NCI-H82 (cell line): ENCODE measurements around the gene PJVK.
A peak's percentile ranks its signal among the peaks of the same experiment; 100 is the strongest.

Experiments
- DNase-seq: peaks from one replicate; lab custom pipeline; 2025; lab: John Stamatoyannopoulos, UW

PJVK gene

DNA sequence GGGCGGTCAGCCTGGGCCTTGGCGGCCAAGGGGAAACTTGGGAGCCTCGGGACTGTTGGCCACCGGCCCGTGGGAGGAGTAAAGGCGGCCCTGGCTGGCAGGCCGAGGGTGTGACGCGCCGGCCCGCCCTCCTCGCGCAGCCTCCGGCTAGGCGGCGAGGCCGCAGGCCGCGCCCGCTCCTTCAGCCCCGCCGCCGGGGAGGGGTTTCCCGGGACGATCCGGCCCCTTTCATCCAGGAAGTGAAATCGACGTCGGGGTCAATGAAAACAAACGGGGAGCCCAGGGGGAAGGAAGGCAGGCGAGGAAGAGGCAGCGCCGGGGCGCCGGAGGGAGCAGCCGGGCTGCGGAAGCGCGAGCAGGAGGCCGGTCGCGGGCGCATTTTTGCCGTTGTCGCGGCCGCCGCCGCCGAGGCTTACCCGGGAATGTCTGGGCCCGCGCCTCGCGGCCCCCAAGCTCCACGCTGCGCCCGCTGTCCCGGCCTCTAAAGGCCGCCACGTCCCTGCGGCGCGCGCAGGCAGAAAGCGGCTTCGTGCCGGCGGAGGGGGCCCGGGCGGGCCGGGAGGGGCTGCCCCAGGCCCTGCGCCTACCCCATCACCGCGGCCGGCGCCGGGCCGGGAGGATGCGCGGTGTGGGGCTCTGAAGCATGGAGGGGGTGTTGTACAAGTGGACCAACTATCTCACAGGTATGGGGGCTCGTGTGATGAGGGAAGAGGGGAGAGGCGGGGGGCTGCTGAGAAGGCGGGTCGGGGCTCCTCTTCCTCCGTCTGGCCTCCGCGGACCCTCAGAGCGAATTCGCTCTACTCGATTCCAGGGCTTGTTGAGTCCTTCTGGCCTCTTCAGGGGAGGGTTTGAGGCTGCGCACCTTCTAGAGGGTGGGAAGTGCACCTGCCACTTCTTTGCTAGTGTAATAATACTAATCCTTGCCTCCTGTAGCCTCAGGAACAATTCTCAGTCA is 29.3 kb downstream of the PJVK start, which contains the start of gene PLEKHA3:
Gene PLEKHA3 (plus strand): TSS at position 231 of the 955 bp plus-strand sequence. CDS start 413 bp downstream, at position 644.
- peak; percentile 93 for DNase-seq

DNA sequence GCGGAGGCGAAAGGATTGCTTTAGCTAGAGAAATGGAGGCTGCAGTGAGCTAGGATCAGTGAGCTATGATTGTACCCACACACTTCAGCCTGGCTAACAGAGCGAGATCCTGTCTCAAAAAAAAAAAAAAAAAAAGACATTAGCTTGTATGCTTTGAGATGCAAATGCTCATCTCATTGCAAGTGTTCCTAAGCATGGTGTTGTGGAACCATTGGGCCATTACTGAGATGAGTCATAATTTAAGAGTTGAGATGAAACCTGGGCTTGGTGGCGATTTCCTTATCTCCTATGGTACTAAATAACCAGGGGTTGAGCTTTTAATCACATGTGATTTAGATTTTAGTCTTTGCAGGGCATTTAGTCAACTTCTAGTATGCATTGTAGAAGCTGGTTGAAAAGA is 31.3 kb downstream of the PJVK start:
- DNase-seq: peak; percentile 17

DNA sequence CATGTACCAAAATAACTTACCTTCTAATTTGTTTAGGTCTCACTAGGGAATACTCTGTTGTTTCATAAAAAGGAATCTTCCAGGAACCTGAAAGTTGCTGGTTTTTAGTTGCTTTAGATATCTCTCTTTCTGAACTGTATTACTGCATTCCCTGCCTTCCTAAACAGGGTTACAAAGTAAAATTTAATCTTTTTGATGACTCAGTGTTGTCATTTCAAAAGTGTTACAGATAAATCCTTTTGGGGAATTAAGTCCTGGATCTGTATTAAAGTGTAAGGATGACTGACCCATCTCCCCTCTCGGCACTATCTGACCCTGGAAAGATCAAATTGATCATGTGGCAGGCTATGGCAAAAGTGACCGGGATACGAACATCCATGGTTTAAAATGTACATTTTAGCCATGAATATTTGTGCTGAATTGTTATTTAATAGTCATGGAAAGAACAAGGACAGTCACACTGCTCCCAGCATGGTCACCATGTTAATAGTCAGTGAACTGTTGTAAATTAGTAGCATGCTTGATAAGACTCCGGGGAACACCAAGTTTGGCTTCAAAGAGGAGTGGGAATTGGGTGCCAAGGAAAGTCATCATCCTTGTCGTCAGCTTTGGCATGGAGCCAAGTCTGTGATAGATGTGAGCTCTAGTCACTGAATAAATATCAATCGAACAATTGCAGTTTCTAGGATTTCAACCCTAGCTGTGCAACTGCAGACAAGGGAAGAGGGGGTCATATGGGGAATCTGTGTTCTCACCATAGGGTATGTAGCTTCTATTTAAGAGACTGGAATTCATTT is 33.3 kb downstream of the PJVK start:
- DNase-seq: peak; percentile 66

DNA sequence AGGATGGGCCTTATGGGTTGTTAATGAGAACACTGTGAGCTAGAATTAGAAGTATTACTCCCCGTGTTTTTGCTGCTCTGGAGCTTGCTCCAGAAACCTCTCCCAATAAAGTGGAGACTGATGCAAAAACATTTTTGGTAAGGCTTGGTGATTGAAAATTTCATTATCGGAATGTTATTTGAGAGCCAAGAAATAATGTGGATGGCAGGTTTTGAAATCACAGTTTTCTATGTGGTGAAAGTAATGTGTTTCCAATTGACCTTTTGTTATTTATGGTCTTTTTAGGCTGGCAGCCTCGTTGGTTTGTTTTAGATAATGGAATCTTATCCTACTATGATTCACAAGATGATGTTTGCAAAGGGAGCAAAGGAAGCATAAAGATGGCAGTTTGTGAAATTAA is 34.2 kb downstream of the PJVK start:
- no peak for DNase-seq

DNA sequence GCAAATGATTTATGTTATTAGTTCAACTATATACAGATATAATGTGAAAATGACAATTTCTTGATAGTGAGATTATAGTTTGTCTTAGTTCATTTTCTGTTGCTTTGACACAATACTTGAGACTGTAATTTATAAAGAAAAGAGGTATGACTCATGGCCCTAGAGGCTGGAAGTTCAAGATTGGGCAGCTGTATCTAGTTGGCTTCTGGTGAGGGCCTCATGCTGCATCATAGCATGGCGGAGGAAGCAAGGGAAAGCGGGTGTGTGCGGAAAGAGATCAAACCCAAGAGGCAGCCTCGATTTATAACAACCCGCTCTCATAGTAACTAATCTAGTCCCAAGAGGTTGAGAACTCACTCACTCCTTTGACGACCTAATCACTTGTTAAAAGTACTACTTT is 40.4 kb downstream of the PJVK start:
- no peak for DNase-seq

DNA sequence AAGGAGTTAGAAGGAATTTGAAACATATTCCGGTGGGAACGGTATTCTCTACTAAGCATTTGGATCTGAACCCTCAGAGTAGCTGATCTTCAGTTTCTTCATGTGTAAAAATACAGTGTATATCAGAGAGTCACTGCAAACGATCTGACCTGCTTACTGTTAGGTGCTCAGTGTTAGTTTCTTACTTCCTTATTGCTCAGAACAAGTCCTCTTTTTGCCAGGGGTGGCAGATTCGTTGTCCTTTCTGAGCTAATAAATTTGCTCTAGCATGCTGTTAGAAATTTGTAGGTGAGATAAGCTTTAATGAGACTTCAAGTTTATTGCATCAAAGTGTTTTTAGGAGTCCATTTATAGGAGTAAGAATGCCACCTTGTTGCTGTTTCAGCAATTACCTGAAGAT is 44.9 kb downstream of the PJVK start:
- DNase-seq: no peak

DNA sequence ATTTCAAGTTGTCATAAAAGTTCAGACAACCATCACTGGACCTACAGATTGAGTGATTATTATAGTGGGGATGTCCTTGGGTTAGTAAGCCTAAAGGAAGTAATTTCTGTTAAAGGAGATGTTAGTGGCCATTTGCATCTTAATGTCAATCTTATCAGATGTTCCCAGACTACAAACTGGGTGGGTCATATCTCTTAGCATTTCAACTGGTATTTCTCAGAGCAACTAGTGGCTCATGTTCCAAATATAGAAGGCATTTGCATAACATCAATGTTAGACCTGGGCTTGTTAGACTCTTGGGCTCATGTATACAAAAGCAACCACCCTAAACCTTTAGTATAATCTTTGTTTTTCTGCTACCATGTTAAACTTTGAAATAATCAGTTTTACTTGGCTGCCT is 47.0 kb downstream of the PJVK start:
- DNase-seq: no peak

DNA sequence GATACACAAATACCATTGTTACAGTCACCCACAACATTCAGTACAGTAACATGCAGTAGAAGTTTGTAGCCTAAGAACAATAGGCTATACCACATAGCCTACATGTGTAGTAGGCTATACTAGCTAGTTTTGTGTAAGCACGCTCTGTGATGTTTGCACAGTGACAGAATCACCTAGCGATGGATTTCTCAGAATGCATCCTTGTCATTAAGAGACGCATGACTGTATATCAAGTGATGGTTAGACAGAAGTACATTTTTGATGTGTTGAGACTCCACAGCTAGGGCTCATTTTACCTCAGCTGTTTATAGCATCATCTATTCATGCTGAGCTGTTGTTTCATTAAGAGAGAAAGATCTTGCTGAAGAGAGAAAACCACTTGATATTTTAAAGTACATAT is 48.5 kb downstream of the PJVK start:
- no peak for DNase-seq

GRCh38 chr2:178502751-178503150 is 51.6 kb downstream of the PJVK start:
- no peak for DNase-seq

- DNase-seq: no peak
Observed at GRCh38 chr2:178506101-178506500, 54.9 kb downstream of the PJVK start.

GRCh38 chr2:178506524-178506923 is 55.3 kb downstream of the PJVK start:
- DNase-seq: no peak

DNA sequence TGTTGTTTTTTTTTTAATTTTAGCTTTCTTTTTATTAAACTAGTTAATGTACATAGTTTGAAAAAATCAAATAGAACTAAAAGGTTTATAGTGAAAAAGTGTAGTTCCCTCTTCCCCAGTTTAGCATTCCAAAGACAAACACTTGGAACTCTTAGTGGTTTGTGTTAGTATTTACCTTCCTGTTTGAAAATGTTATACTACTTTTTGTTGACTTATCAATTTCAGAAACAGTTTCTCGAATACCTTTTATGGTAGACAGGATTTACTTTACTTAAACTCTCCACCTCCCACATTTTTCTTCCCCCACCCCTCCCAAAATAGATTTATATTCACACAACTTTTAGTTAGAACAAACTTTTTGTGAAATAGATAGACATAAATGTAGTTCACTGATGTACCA is 55.8 kb downstream of the PJVK start:
- DNase-seq: no peak

DNA sequence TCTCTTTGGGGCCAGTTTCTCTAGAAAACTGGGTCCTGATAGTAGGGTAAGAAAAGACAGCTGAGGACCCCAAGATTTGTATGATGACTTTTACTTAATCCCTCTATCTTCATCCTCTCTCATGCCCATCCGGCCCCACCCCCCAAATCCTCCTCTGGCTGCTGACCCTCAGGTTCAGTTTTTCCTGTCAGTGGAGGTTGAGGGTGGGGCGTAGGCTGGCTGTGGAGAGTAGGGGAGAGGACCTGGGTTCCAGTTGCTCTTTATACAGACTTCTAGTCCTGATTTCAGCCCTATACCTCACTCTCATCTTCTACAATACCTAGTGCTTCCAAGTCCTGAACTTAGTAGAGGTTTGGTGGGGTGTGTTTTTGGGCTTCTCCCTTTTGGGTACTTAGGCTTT is 57.5 kb downstream of the PJVK start:
- no peak for DNase-seq

DNA sequence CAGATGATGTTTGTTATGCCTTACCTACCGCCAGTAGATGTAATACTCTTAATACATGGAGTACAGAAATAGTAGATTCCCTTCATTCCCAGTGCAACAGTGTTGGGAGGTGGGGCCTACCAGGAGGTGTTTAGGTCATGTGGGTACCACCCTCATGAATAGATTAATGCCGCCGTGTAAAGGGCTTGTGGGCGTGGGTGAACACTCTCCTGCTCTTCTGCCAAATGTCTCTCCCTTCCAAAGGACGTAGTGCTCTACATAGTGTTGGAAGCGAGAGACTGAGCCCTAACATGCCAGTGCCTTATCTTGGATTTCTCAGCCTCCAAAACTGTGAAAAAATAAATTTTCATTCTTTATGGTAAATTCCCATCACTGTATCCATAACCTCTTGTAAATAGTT is 59.2 kb downstream of the PJVK start:
- DNase-seq: no peak
